NB4 (cell line): ENCODE results near the gene BORCS5.

Source experiments
- POLR2A ChIP-seq: IDR thresholded peaks from 2 replicates; pipeline ENCODE4 v1.6.1; 2011; ENCODE audit warnings: mild to moderate bottlenecking; ENCODE audit not compliant: insufficient read length; ENCODE audit errors: extremely low read depth
- TF ChIP-seq, protein P1 (sequence below): IDR thresholded peaks from one replicate; pipeline ENCODE4 v1.5.1; 2012; ENCODE audit warnings: low read depth, low read length

DNA sequence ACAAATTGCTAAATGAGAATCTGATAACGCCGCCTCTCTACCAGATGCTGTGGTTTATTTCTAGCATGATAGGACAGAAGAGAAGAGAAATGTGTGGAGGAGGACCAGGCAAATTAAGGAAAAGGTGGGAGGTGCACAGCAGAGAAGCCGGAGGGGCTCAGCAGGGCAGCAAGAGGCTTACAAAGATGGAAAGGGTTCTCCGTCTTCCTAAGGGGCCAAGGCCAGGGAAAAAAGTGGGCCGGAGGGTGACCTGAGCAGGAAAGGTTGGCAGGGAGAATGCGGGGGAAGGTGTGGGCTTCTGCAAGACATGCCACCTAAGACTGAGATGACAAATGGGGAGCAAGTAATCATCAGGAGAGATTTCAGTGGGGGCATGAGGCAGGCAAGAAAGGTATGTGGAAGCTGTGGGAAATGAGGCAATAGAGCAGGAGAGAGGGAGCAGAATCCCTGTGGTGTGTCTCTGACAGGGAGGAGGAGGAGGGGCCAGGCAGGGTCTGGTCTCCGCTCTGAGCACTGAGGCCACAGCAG is 25.6 kb upstream of the BORCS5 start:
- TF ChIP-seq, protein P1, sequence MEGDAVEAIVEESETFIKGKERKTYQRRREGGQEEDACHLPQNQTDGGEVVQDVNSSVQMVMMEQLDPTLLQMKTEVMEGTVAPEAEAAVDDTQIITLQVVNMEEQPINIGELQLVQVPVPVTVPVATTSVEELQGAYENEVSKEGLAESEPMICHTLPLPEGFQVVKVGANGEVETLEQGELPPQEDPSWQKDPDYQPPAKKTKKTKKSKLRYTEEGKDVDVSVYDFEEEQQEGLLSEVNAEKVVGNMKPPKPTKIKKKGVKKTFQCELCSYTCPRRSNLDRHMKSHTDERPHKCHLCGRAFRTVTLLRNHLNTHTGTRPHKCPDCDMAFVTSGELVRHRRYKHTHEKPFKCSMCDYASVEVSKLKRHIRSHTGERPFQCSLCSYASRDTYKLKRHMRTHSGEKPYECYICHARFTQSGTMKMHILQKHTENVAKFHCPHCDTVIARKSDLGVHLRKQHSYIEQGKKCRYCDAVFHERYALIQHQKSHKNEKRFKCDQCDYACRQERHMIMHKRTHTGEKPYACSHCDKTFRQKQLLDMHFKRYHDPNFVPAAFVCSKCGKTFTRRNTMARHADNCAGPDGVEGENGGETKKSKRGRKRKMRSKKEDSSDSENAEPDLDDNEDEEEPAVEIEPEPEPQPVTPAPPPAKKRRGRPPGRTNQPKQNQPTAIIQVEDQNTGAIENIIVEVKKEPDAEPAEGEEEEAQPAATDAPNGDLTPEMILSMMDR: no peak
- TF ChIP-seq POLR2A: no peak
